Activated T-cell treated with anti-CD3 and anti-CD28 coated beads, Interleukin-2, amount 50 U/mL, for 72 hours (primary cell): ENCODE results near the gene GPR26. TPM values are rescaled to one million over a fixed set of nuclear protein-coding genes. Genes with fewer than 3 reads are reported as not detected.

ENCODE experiments used
- ATAC-seq, 2 donors: fragments of 150-1000 bp; cut with Tn5 transposase; replicated peaks in 1 of 2; 2 replicates each; pipeline ENCODE4 v1.10.0; 2021; ENCODE audit warnings: moderate library complexity in 2 of 2, mild to moderate bottlenecking in 1 of 2
- DNase-seq, 2 donors: peaks; one replicate each; pipeline ENCODE4 v3.0.0; 2021 to 2022; ENCODE audit warnings: mixed read lengths in 1 of 2
- H3K27ac Mint-ChIP-seq: one replicate; pipeline ENCODE4 v1.8.0; 2022; ENCODE audit warnings: mild to moderate bottlenecking, moderate library complexity, mixed read lengths
- H3K27me3 Mint-ChIP-seq: one replicate; pipeline ENCODE4 v1.8.0; 2022; ENCODE audit warnings: low read depth, mixed read lengths
- H3K36me3 Mint-ChIP-seq, 2 donors: one replicate each; pipeline ENCODE4 v1.8.0; 2022; ENCODE audit warnings: mixed read lengths in 2 of 2, mild to moderate bottlenecking in 1 of 2; ENCODE audit not compliant: insufficient read depth in 2 of 2
- H3K4me1 Mint-ChIP-seq: one replicate; pipeline ENCODE4 v1.8.0; 2022; ENCODE audit warnings: low read depth, mixed read lengths
- H3K4me3 Mint-ChIP-seq, 2 donors: one replicate each; pipeline ENCODE4 v1.8.0; 2022; ENCODE audit warnings: mild to moderate bottlenecking in 2 of 2, mixed read lengths in 2 of 2, moderate library complexity in 2 of 2
- H3K9me3 Mint-ChIP-seq, 2 donors: one replicate each; pipeline ENCODE4 v1.8.0; 2022; ENCODE audit warnings: mixed read lengths in 2 of 2
- total RNA-seq, 2 donors: library from RNA; stranded (reverse); gene quantifications; one replicate each; pipeline ENCODE4 v1.2.3, GENCODE V29; 2022

GPR26 gene
- total RNA-seq, 2 donors from 2014 or later = not detected

DNA sequence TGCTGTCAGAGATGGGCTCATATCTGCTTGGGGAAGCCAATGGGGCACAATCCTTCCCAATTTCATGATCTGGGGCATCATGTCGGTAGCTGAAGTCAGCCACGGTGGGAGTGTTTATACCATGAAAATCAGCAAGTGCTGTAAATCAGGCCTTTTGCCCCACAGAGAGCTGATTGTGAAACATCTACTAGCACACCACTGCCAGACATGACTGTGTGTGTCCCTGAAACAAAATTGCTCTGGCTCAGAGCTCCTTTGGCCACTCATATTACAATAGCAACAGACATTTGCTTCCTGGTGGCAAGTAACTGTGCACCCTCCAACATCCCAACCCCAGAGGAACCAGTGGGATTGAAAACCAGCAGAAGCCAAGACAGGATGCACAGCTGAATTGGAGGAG lies 23.7 kb downstream of the GPR26 start:
- ATAC-seq = no peak
- Mint-ChIP-seq H3K4me1 (no peaks in the 10 kb centered on the region), H3K27ac (no peak overlapping the region), H3K27me3 (peaks cover 13% of the 10 kb centered on the region), H3K4me3 (no peak overlapping the region), H3K36me3 (no peaks in the 10 kb centered on the region), H3K9me3 (no peaks in the 10 kb centered on the region)
- no peak for DNase-seq

DNA sequence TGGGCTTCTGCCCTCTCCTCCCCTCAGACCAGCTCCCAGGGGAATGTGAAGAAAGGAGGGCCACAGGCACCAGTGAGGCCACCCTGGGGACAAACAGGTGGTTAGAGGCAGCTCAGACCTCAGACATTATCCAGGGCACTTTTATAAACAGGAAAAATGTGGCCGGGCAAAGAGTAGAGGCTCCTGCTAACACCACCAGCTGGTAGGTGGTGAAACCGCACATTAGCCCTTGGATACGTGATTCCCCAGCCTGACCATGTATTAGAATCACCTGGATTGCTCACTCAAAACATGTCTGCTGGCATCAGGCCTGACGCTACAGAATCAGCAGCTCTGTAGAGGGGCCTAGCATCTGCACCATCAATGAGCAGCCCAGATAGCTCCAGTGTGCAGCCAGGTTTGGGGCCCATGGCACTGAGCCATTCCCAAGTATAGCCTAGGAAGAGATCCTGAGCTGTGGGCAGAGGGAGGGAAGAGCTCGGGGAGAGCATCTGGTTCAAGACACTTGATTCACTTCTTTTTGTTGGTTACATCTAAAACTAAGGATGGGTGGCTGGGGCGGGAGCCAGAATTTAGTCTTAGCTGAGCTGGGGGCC lies 37.1 kb downstream of the GPR26 start:
- H3K27ac Mint-ChIP-seq = no peak overlapping the region
- H3K4me1 Mint-ChIP-seq = no peaks in the 10 kb centered on the region
- no peaks in the 10 kb centered on the region for H3K36me3 Mint-ChIP-seq

GRCh38 chr10:123704076-123704475 lies 37.9 kb downstream of the GPR26 start:
- no peaks in the 10 kb centered on the region for H3K9me3 Mint-ChIP-seq
- H3K36me3 Mint-ChIP-seq = no peaks in the 10 kb centered on the region
- H3K4me1 Mint-ChIP-seq = no peaks in the 10 kb centered on the region
- no peak overlapping the region for H3K4me3 Mint-ChIP-seq
- H3K27me3 Mint-ChIP-seq = peaks cover 7% of the 10 kb centered on the region
- no peak for ATAC-seq
- DNase-seq = no peak
- H3K27ac Mint-ChIP-seq = no peak overlapping the region

More for the DNA sequence above, 37.1 kb downstream of the GPR26 start:
- H3K9me3 Mint-ChIP-seq = no peaks in the 10 kb centered on the region
- H3K27me3 Mint-ChIP-seq = peaks cover 7% of the 10 kb centered on the region
- DNase-seq (no peak), ATAC-seq (no peak)
- H3K4me3 Mint-ChIP-seq = no peak overlapping the region

DNA sequence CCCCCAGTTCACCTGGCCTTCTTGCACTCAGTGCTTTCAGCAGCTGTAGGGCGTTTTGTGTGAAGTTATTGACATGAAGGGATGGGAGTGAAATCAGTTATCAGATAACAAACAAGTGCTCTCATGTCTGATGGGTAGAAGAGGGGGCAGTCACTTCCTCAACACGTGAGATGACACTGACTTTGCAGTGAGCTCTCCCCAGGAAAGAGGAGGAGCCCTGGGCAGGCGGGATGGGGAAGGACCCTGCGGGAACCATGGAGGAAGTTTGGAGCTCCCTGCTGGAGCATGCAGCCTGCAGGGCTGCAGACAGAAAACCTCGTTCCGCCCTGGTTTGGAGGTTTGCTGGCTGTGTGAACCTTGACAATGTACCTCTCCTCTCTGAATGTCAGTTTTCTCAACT lies 38.7 kb downstream of the GPR26 start:
- Mint-ChIP-seq H3K36me3 (no peaks in the 10 kb centered on the region), H3K27ac (no peak overlapping the region), H3K27me3 (peaks cover 7% of the 10 kb centered on the region), H3K9me3 (no peaks in the 10 kb centered on the region), H3K4me3 (no peak overlapping the region), H3K4me1 (no peaks in the 10 kb centered on the region)
- ATAC-seq (no peak), DNase-seq (no peak)

- Mint-ChIP-seq H3K4me3 (no peak overlapping the region), H3K9me3 (no peaks in the 10 kb centered on the region), H3K36me3 (no peaks in the 10 kb centered on the region), H3K27ac (no peak overlapping the region), H3K4me1 (no peaks in the 10 kb centered on the region), H3K27me3 (peaks cover 7% of the 10 kb centered on the region)
- no peak for ATAC-seq
- DNase-seq = no peak
Measured at GRCh38 chr10:123706236-123706635, 40.1 kb downstream of the GPR26 start.

GRCh38 chr10:123715546-123715945 lies 49.4 kb downstream of the GPR26 start:
- no peak overlapping the region for H3K4me3 Mint-ChIP-seq
- DNase-seq = no peak
- H3K4me1 Mint-ChIP-seq = no peaks in the 10 kb centered on the region
- peaks cover 0 to 2% of the 10 kb centered on the region in 2 donors for H3K36me3 Mint-ChIP-seq
- peaks cover 0 to 5% of the 10 kb centered on the region in 2 donors for H3K9me3 Mint-ChIP-seq
- peaks cover 8% of the 10 kb centered on the region for H3K27me3 Mint-ChIP-seq
- H3K27ac Mint-ChIP-seq = no peak overlapping the region
- ATAC-seq = no peak

- ATAC-seq = no peak
- no peak for DNase-seq
- H3K27ac Mint-ChIP-seq = no peak overlapping the region
- peaks cover 0 to 2% of the 10 kb centered on the region in 2 donors for H3K36me3 Mint-ChIP-seq
- peaks cover 8% of the 10 kb centered on the region for H3K27me3 Mint-ChIP-seq
- no peaks in the 10 kb centered on the region for H3K4me1 Mint-ChIP-seq
- no peak overlapping the region for H3K4me3 Mint-ChIP-seq
- peaks cover 0 to 5% of the 10 kb centered on the region in 2 donors for H3K9me3 Mint-ChIP-seq
Measured at GRCh38 chr10:123717336-123717735, 51.2 kb downstream of the GPR26 start.

DNA sequence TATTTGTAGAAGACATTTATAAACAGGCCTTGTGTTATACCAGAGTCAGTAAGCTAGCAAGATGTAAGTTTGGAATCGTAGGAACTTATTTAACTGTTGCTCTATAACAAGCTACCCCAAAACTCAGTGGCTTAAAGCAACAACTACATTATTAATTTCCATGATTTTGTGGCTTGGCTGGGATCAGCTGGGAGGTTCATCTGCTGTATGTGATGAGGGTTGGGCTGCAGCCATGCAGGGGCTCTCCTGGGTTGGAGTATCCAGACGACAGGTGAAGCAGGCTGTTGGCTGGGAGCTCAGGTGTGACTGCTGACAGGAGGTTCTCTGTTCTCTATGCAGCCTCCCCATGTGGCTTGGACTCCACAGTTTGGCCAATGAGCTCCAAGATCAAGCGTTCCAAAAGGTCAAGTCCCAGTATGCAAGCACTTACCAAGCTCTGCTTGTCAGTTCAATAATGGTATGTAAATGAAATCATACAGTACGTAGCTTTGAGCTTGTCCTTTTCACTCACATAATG lies 52.4 kb downstream of the GPR26 start:
- H3K27me3 Mint-ChIP-seq = peaks cover 8% of the 10 kb centered on the region
- no peaks in the 10 kb centered on the region for H3K4me1 Mint-ChIP-seq
- H3K4me3 Mint-ChIP-seq = no peak overlapping the region
- H3K36me3 Mint-ChIP-seq = peaks cover 0 to 2% of the 10 kb centered on the region in 2 donors
- H3K9me3 Mint-ChIP-seq = peaks cover 0 to 3% of the 10 kb centered on the region in 2 donors
- H3K27ac Mint-ChIP-seq = no peak overlapping the region
- no peak for ATAC-seq
- DNase-seq = no peak

GRCh38 chr10:123720536-123720935 lies 54.4 kb downstream of the GPR26 start:
- no peak for DNase-seq
- Mint-ChIP-seq H3K4me3 (no peak overlapping the region), H3K27ac (no peak overlapping the region)

DNA sequence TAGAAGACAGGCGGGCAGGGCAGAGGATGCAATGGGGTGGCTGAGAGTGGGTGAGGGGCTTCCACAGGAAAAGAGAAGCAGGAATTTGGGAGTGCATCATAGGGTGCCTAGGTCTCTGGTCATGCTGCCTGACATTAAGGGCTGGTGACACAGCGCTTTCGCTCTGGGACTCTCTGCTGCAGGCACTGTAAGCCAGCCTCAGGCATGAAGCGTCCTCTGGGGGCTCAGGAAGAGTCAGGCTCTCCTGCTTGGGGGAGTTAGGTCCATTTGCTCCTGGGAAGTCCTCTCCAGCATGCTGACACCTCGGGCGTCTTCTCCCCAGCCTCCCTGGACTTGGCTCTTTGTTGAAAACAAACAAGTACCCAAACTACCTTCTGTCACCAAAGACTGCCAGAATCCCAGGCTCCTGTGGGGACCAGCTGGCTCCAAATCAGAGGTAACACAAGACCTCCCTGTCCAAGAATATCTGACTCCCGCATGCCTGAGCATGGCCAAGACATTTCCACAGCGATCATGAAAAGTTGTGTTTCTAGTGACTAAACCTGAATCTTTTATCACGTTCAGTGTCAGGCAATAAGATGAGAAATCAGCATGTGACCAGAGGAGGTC lies 55.4 kb downstream of the GPR26 start:
- DNase-seq (no peak), ATAC-seq (no peak)
- H3K9me3 Mint-ChIP-seq = no peaks in the 10 kb centered on the region

More at GRCh38 chr10:123720536-123720935, 54.4 kb downstream of the GPR26 start:
- Mint-ChIP-seq H3K36me3 (no peaks in the 10 kb centered on the region), H3K4me1 (no peaks in the 10 kb centered on the region), H3K27me3 (peaks cover 4% of the 10 kb centered on the region), H3K9me3 (no peaks in the 10 kb centered on the region)
- ATAC-seq = no peak

DNA sequence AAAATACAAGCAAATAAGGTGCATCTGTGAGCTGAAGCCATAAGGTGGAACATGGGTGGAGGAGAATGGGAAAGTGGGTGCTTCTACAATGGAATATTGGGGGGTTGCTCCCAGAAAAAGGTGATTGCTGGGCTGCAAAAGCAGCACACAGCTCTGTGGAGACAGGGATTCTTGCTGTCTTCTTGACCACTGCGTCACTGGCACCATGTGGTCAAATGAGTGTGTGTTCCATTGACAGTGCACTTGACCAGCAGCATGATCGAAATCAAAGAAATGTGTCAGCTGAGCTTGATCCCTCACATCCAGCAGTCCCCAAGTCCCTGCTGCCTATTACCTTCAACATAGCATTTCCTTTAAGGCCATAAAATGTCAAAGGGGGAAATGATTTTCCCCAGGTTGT lies 56.2 kb downstream of the GPR26 start:
- Mint-ChIP-seq H3K4me3 (no peak overlapping the region), H3K4me1 (no peaks in the 10 kb centered on the region), H3K27ac (no peak overlapping the region), H3K27me3 (no peaks in the 10 kb centered on the region), H3K9me3 (no peaks in the 10 kb centered on the region), H3K36me3 (no peaks in the 10 kb centered on the region)
- DNase-seq = no peak
- no peak for ATAC-seq

More for the DNA sequence above, 55.4 kb downstream of the GPR26 start:
- Mint-ChIP-seq H3K27me3 (no peaks in the 10 kb centered on the region), H3K36me3 (no peaks in the 10 kb centered on the region), H3K4me3 (no peak overlapping the region), H3K4me1 (no peaks in the 10 kb centered on the region), H3K27ac (no peak overlapping the region)

DNA sequence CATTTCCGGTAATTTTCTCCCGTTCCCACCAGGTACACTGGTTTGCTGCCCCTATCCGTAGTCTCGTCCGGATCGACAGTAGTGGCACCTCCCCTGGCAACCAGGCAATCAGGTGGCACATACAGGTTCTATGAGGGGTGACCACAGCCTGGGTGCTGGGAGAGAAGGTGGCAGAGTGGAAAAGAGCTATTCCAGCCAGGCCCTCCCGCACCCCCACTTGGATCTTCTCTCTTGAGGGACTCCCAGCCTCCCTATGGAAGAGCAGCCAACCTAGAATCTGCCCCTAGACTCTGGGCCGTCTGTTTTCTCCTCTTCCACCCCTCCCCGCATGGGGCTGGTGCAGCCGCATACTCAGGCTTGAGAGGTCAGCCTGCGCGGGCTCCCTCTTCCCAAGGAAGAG lies 58.6 kb downstream of the GPR26 start:
- no peaks in the 10 kb centered on the region for H3K36me3 Mint-ChIP-seq
- no peaks in the 10 kb centered on the region for H3K27me3 Mint-ChIP-seq
- DNase-seq (no peak), ATAC-seq (no peak)
- no peaks in the 10 kb centered on the region for H3K9me3 Mint-ChIP-seq
- H3K4me1 Mint-ChIP-seq = no peaks in the 10 kb centered on the region
- H3K27ac Mint-ChIP-seq = no peak overlapping the region
- no peak overlapping the region for H3K4me3 Mint-ChIP-seq

- no peaks in the 10 kb centered on the region for H3K4me1 Mint-ChIP-seq
- H3K27ac Mint-ChIP-seq = no peak overlapping the region
- no peaks in the 10 kb centered on the region for H3K9me3 Mint-ChIP-seq
- ATAC-seq (no peak), DNase-seq (no peak)
- no peaks in the 10 kb centered on the region for H3K27me3 Mint-ChIP-seq
- H3K4me3 Mint-ChIP-seq = no peak overlapping the region
- no peaks in the 10 kb centered on the region for H3K36me3 Mint-ChIP-seq
Measured at GRCh38 chr10:123726381-123726780, 60.2 kb downstream of the GPR26 start.

GRCh38 chr10:123726836-123727235 lies 60.7 kb downstream of the GPR26 start:
- H3K27ac Mint-ChIP-seq = no peak overlapping the region
- no peaks in the 10 kb centered on the region for H3K36me3 Mint-ChIP-seq
- DNase-seq = no peak
- H3K9me3 Mint-ChIP-seq = no peaks in the 10 kb centered on the region
- H3K4me3 Mint-ChIP-seq = no peak overlapping the region
- no peak for ATAC-seq
- H3K27me3 Mint-ChIP-seq = no peaks in the 10 kb centered on the region
- no peaks in the 10 kb centered on the region for H3K4me1 Mint-ChIP-seq
